IMR-90 (cell line): ENCODE measurements around the gene ZNF263. TPM values are rescaled to one million over a fixed set of nuclear protein-coding genes. Genes with fewer than 3 reads are reported as not detected.
A peak's percentile ranks its signal among the peaks of the same experiment; 100 is the strongest.

ENCODE experiments used
- ATAC-seq: fragments of 200-7000 bp; cut with Tn5 transposase; 2 replicates; pipeline ENCODE4 v1.9.1; 2020; ENCODE audit warnings: low read depth, mild to moderate bottlenecking, moderate library complexity
- BruUV-seq: library from RNA; stranded (reverse); fragments of 400-500 nt; replicated peaks from 2 replicates; lab custom pipeline; 2021; lab: Mats Ljungman, UMichigan
- CTCF ChIA-PET: fragments of 300-600 bp; formaldehyde crosslinking; extraction: SDS; loops from one replicate; lab custom pipeline; 2021; ENCODE audit warnings: antibody characterized with exemption; lab: Yijun Ruan, JAX
- POLR2A ChIA-PET: fragments of 300-600 bp; sonication (Branson Sonifier 250); formaldehyde crosslinking; loops from one replicate; lab custom pipeline; 2022; ENCODE audit warnings: antibody characterized with exemption; ENCODE audit not compliant: unreplicated experiment; lab: Charles Lee
- DNase-seq: peaks from one replicate; pipeline ENCODE4 v3.0.0; 2013
- H2AFZ ChIP-seq: replicated peaks from 2 replicates; pipeline ENCODE3; 2013; ENCODE audit warnings: low read length, mild to moderate bottlenecking; ENCODE audit not compliant: poor library complexity
- H2AK5ac ChIP-seq: 2 replicates; pipeline ENCODE4 v1.6.1; 2013; ENCODE audit warnings: low read depth, low read length, inconsistent platforms
- H2AK9ac ChIP-seq: replicated peaks from 2 replicates; pipeline ENCODE3; 2013; ENCODE audit warnings: mild to moderate bottlenecking, low read depth, low read length, moderate library complexity; ENCODE audit not compliant: poor library complexity
- H2BK120ac ChIP-seq: 2 replicates; pipeline ENCODE4 v1.6.1; 2013; ENCODE audit warnings: low read depth, low read length, inconsistent platforms
- H2BK15ac ChIP-seq: 3 replicates; pipeline ENCODE4 v1.6.1; 2013; ENCODE audit warnings: low read depth, low read length, inconsistent platforms
- H2BK20ac ChIP-seq: 2 replicates; pipeline ENCODE4 v1.6.1; 2013; ENCODE audit warnings: low read depth, mild to moderate bottlenecking, inconsistent platforms, low read length, moderate library complexity
- H2BK5ac ChIP-seq: 2 replicates; pipeline ENCODE4 v1.6.1; 2013; ENCODE audit warnings: mild to moderate bottlenecking, low read depth, low read length, inconsistent platforms; ENCODE audit not compliant: poor library complexity, severe bottlenecking
- H3K14ac ChIP-seq: replicated peaks from 2 replicates; pipeline ENCODE4 v1.6.1; 2013; ENCODE audit warnings: low read depth, low read length, inconsistent platforms
- H3K18ac ChIP-seq: 2 replicates; pipeline ENCODE4 v1.6.1; 2013; ENCODE audit warnings: low read depth, low read length, control low read depth
- H3K23ac ChIP-seq: 2 replicates; pipeline ENCODE4 v1.6.1; 2013; ENCODE audit warnings: low read depth, low read length, inconsistent platforms
- H3K27ac ChIP-seq: 2 replicates; pipeline ENCODE4 v1.5.1; 2013; ENCODE audit warnings: mild to moderate bottlenecking, control low read depth, low read length; ENCODE audit not compliant: insufficient read depth
- H3K27me3 ChIP-seq: 2 replicates; pipeline ENCODE4 v1.6.1; 2013; ENCODE audit warnings: low read length; ENCODE audit not compliant: control insufficient read depth, insufficient read depth
- H3K36me3 ChIP-seq: 2 replicates; pipeline ENCODE4 v1.6.1; 2013; ENCODE audit warnings: low read length, mixed read lengths; ENCODE audit not compliant: control insufficient read depth, insufficient read depth
- H3K4ac ChIP-seq: 2 replicates; pipeline ENCODE4 v1.6.1; 2013; ENCODE audit warnings: low read depth, low read length, inconsistent platforms
- H3K4me1 ChIP-seq: 2 replicates; pipeline ENCODE4 v1.6.1; 2013; ENCODE audit warnings: low read length, mixed read lengths; ENCODE audit not compliant: control insufficient read depth, insufficient read depth
- H3K4me2 ChIP-seq: 2 replicates; pipeline ENCODE4 v1.6.1; 2013; ENCODE audit warnings: low read depth, mild to moderate bottlenecking, control low read depth, low read length, moderate library complexity
- H3K4me3 ChIP-seq: 2 replicates; pipeline ENCODE4 v1.5.1; 2013; ENCODE audit warnings: low read depth, mild to moderate bottlenecking, control low read depth, low read length, moderate library complexity; ENCODE audit not compliant: insufficient read depth
- H3K56ac ChIP-seq: 2 replicates; pipeline ENCODE4 v1.6.1; 2013; ENCODE audit warnings: low read length, inconsistent platforms; ENCODE audit not compliant: insufficient read depth; ENCODE audit errors: extremely low read depth
- H3K79me1 ChIP-seq, 2 experiments: 2 replicates each; pipeline ENCODE4 v1.6.1; 2013; ENCODE audit warnings: low read length in 2 of 2, inconsistent platforms in 1 of 2, low read depth in 1 of 2
- H3K9ac ChIP-seq: 2 replicates; pipeline ENCODE4 v1.6.1; 2013; ENCODE audit warnings: low read depth, low read length, control low read depth
- H3K9me1 ChIP-seq: 2 replicates; pipeline ENCODE4 v1.6.1; 2013; ENCODE audit warnings: low read length, inconsistent platforms; ENCODE audit not compliant: insufficient read depth
- H3K9me3 ChIP-seq: 2 replicates; pipeline ENCODE4 v1.6.1; 2013; ENCODE audit warnings: low read length; ENCODE audit not compliant: control insufficient read depth, insufficient read depth
- H4K20me1 ChIP-seq: 2 replicates; pipeline ENCODE4 v1.6.1; 2013; ENCODE audit warnings: low read length, inconsistent platforms; ENCODE audit not compliant: insufficient read depth
- H4K5ac ChIP-seq: 2 replicates; pipeline ENCODE4 v1.6.1; 2013; ENCODE audit warnings: mild to moderate bottlenecking, low read depth, low read length, control low read depth
- H4K8ac ChIP-seq, 2 experiments: 2 replicates each; pipeline ENCODE4 v1.6.1; 2013; ENCODE audit warnings: low read depth in 2 of 2, low read length in 2 of 2, control low read depth in 1 of 2, inconsistent platforms in 1 of 2
- H4K91ac ChIP-seq: 2 replicates; pipeline ENCODE4 v1.6.1; 2013; ENCODE audit warnings: low read depth, low read length, inconsistent platforms; ENCODE audit not compliant: insufficient read depth
- BHLHE40 ChIP-seq: fragments of 150-350 bp; IDR thresholded peaks from 2 replicates; pipeline ENCODE4 v1.6.1; 2016; ENCODE audit warnings: mild to moderate bottlenecking, low read depth, low read length
- CEBPB ChIP-seq: IDR thresholded peaks from 2 replicates; pipeline ENCODE4 v1.6.1; 2012; ENCODE audit warnings: low read depth, low read length, improper control_type of control experiment
- CHD1 ChIP-seq: IDR thresholded peaks from 2 replicates; pipeline ENCODE4 v1.6.1; 2012; ENCODE audit warnings: low read depth, low read length, improper control_type of control experiment
- CTCF ChIP-seq: conservative IDR thresholded peaks from 2 replicates; pipeline ENCODE4 v1.5.1; 2012; ENCODE audit warnings: mild to moderate bottlenecking, low read depth, low read length, improper control_type of control experiment
- ELK1 ChIP-seq: fragments of 150-350 bp; IDR thresholded peaks from 2 replicates; pipeline ENCODE4 v1.6.1; 2016; ENCODE audit warnings: low read depth, mild to moderate bottlenecking, low read length, moderate library complexity, borderline replicate concordance
- FOS ChIP-seq: fragments of 150-350 bp; IDR thresholded peaks from 2 replicates; pipeline ENCODE4 v1.6.1; 2016; ENCODE audit warnings: low read depth, low read length
- MAFK ChIP-seq: IDR thresholded peaks from 2 replicates; pipeline ENCODE4 v1.6.1; 2012; ENCODE audit warnings: low read depth, low read length, improper control_type of control experiment
- MAZ ChIP-seq: IDR thresholded peaks from 2 replicates; pipeline ENCODE4 v1.6.1; 2012; ENCODE audit warnings: low read depth, mild to moderate bottlenecking, low read length, improper control_type of control experiment, moderate library complexity, borderline replicate concordance
- MXI1 ChIP-seq: IDR thresholded peaks from 2 replicates; pipeline ENCODE4 v1.6.1; 2012; ENCODE audit warnings: low read depth, mild to moderate bottlenecking, low read length, moderate library complexity, borderline replicate concordance
- NFE2L2 ChIP-seq: fragments of 150-350 bp; IDR thresholded peaks from 2 replicates; pipeline ENCODE4 v1.6.1; 2016; ENCODE audit warnings: low read depth, mild to moderate bottlenecking, low read length
- POLR2A ChIP-seq: IDR thresholded peaks from 2 replicates; pipeline ENCODE4 v1.6.1; 2012; ENCODE audit warnings: mild to moderate bottlenecking, low read depth, low read length
- RAD21 ChIP-seq: IDR thresholded peaks from 2 replicates; pipeline ENCODE4 v1.6.1; 2012; ENCODE audit warnings: low read length, improper control_type of control experiment
- RCOR1 ChIP-seq: IDR thresholded peaks from 2 replicates; pipeline ENCODE4 v1.6.1; 2012; ENCODE audit warnings: mild to moderate bottlenecking, low read length, improper control_type of control experiment; ENCODE audit not compliant: insufficient replicate concordance
- RFX5 ChIP-seq: IDR thresholded peaks from 2 replicates; pipeline ENCODE4 v1.8.0; 2012; ENCODE audit warnings: low read depth, mild to moderate bottlenecking, low read length, moderate library complexity
- SMC3 ChIP-seq: fragments of 150-350 bp; IDR thresholded peaks from 2 replicates; pipeline ENCODE4 v1.6.1; 2016; ENCODE audit warnings: low read depth, mild to moderate bottlenecking, antibody characterized with exemption, low read length, moderate library complexity
- WGBS, 2 experiments: methylation state at CpG; one replicate each; pipeline versions ENCODE4 v1.1.5 to v1.1.7; 2013; ENCODE audit warnings: missing lambda C conversion rate in 2 of 2; ENCODE audit not compliant: insufficient read length in 1 of 2; ENCODE audit errors: extremely low coverage in 2 of 2; 5-methylcytosine and 5-hydroxymethylcytosine counted together
- dilution Hi-C: fragments of 300-500 bp; cut with HindIII; formaldehyde crosslinking; loops from one replicate; pipeline ENCODE4 v1.14.3; 2018; ENCODE audit warnings: low sequenced_read_pairs; ENCODE audit not compliant: unreplicated experiment
- in situ Hi-C: fragments of 300-500 bp; cut with MboI; formaldehyde crosslinking; loops from 3 replicates; pipeline ENCODE4 v1.14.3; 2019; ENCODE audit warnings: low sequenced_read_pairs, inconsistent platforms, mixed read lengths
- intact Hi-C: fragments of 100-400 bp; cut with micrococcal nuclease; formaldehyde crosslinking; loops from 2 replicates; pipeline ENCODE4 v1.10.0; 2022
- polyA plus RNA-seq, 3 experiments: library from polyadenylated mRNA; depleted of rRNA; stranded (reverse); fragments of >200 nt; gene quantifications; 2 replicates each; pipeline ENCODE4 v1.2.3, GENCODE V29; 2012; ENCODE audit warnings: low replicate concordance in 1 of 3
- total RNA-seq: library from RNA; depleted of rRNA; stranded (reverse); fragments of >200 nt; gene quantifications from 2 replicates; pipeline ENCODE4 v1.2.3, GENCODE V29; 2012

Gene ZNF263
- total and polyA plus RNA-seq, 2 of the 4 experiments (the other 2 are of a cell fraction): 20.8 to 40.3 TPM

- peak overlapping the region; percentile 70 for H3K56ac ChIP-seq
- peak overlapping the region; percentile 69 for H4K5ac ChIP-seq
- peak overlapping the region; percentile 96 for H3K14ac ChIP-seq
- peak overlapping the region; percentile 95 for H3K9ac ChIP-seq
- CTCF ChIA-PET: interaction anchor here (1.0 kb wide), 1 partner anchor 15 kb away, joined by 3 read pairs; no protein-coding TSS in a partner anchor
- H3K4me3 ChIP-seq: peak overlapping the region; percentile 79
- peak overlapping the region; percentile 89 for H2AFZ ChIP-seq
- H3K27me3 ChIP-seq: no peaks in the 10 kb centered on the region; the same call in 1 of the 2 replicates
- peak overlapping the region; percentile 32; the same call in 1 of the 2 replicates for H3K18ac ChIP-seq
- dilution Hi-C loops: no loop called here
- H3K79me1 ChIP-seq: peaks cover 8 to 43% of the 10 kb centered on the region in 2 experiments
- peak; percentile 62 for ATAC-seq
- POLR2A ChIA-PET: no interaction called here
- no TSS peak for BruUV-seq
- H3K36me3 ChIP-seq: peaks cover 12% of the 10 kb centered on the region
- no peaks in the 10 kb centered on the region for H3K9me1 ChIP-seq
- H3K4ac ChIP-seq: peak overlapping the region; percentile 90
- H2AK9ac ChIP-seq: peak overlapping the region; percentile 55
- peaks cover 19% of the 10 kb centered on the region for H4K20me1 ChIP-seq
- peak overlapping the region; percentile 88 to 93 for H4K8ac ChIP-seq
- peak overlapping the region; percentile 92 for H3K4me2 ChIP-seq
- H2BK120ac ChIP-seq: peak overlapping the region; percentile 16; the same call in 1 of the 2 replicates
- H3K9me3 ChIP-seq: peaks cover 7% of the 10 kb centered on the region; the same call in 1 of the 2 replicates
- peak overlapping the region; percentile 69 for H3K27ac ChIP-seq
- H2BK15ac ChIP-seq: no peak overlapping the region
- intact Hi-C loops: loop anchor here (2.0 to 10.0 kb wide), 3 partner anchors 17 to 223 kb away; partner anchors contain the start of genes CLUAP1 and ZNF200
- H2BK5ac ChIP-seq: peak overlapping the region; percentile 7
- peaks cover 6% of the 10 kb centered on the region; the same call in 1 of the 2 replicates for H3K4me1 ChIP-seq
- 0% methylated on average over 4 of the region's 29 CpGs; no CpG with 5 or more reads in 1 of the 2 experiments for WGBS, 2 experiments
- DNase-seq: peak; percentile 69
- in situ Hi-C loops: no loop called here
- H4K91ac ChIP-seq: 0 out of 2 replicates have a peak overlapping the region, but pooled peaks have one; percentile 16
- H2AK5ac ChIP-seq: peak overlapping the region; percentile 87
- no peak overlapping the region for H2BK20ac ChIP-seq
- peak overlapping the region; percentile 96 for H3K23ac ChIP-seq
- no peak for TF ChIP-seq BHLHE40
- no peak for TF ChIP-seq MAFK
- no peak for TF ChIP-seq ELK1
- TF ChIP-seq RCOR1: no peak
- no peak for TF ChIP-seq POLR2A
- no peak for TF ChIP-seq FOS
- no peak for TF ChIP-seq SMC3
- TF ChIP-seq NFE2L2: no peak
- no peak for TF ChIP-seq RFX5
- TF ChIP-seq CTCF: no peak
- TF ChIP-seq RAD21: no peak
- TF ChIP-seq MXI1: no peak
- TF ChIP-seq CHD1: no peak
- no peak for TF ChIP-seq CEBPB
- no peak for TF ChIP-seq MAZ
Observed at GRCh38 chr16:3282103-3282729, 1.1 kb upstream of the ZNF263 start.
